PFSK-1 (cell line): ENCODE results near the gene SLC35G2.

ENCODE experiments used
- FOXP2 ChIP-seq: optimal IDR thresholded peaks from 2 replicates; pipeline ENCODE3; 2011; ENCODE audit warnings: borderline replicate concordance, control low read depth, inconsistent platforms; ENCODE audit not compliant: insufficient read depth; ENCODE audit errors: extremely low read length, extremely low read depth
- POLR2AphosphoS5 ChIP-seq: IDR thresholded peaks from 2 replicates; pipeline ENCODE4 v1.6.1; 2012; ENCODE audit warnings: low read depth, mild to moderate bottlenecking, control low read depth, low read length, moderate library complexity
- REST ChIP-seq, 2 experiments: IDR thresholded peaks; 2 replicates each; pipeline versions ENCODE4 v1.6.1 to v1.8.0; 2011 to 2012; ENCODE audit warnings: low read depth in 2 of 2, low read length in 2 of 2, control low read depth in 1 of 2, inconsistent platforms in 1 of 2, mild to moderate bottlenecking in 1 of 2, moderate library complexity in 1 of 2; ENCODE audit not compliant: insufficient read depth in 1 of 2
- SIN3A ChIP-seq: IDR thresholded peaks from 2 replicates; pipeline ENCODE4 v1.6.1; 2012; ENCODE audit warnings: mild to moderate bottlenecking, low read length, moderate library complexity, borderline replicate concordance; ENCODE audit not compliant: insufficient read depth
- TAF1 ChIP-seq: IDR thresholded peaks from 2 replicates; pipeline ENCODE4 v1.6.1; 2012; ENCODE audit warnings: low read length, control low read depth, borderline replicate concordance; ENCODE audit not compliant: insufficient read depth

Gene SLC35G2

GRCh38 chr3:136899622-136900158, 80.8 kb downstream of the SLC35G2 start:
- TF ChIP-seq FOXP2 = no peak
- TF ChIP-seq TAF1 = no peak
- TF ChIP-seq SIN3A = no peak
- no peak for TF ChIP-seq POLR2AphosphoS5
- no peak for TF ChIP-seq REST (IDR thresholded peaks at IDR 0.05; ENCODE audit: insufficient read depth in 1 of 2, low read depth in 2 of 2, low read length in 2 of 2)

- TF ChIP-seq POLR2AphosphoS5 = no peak
- no peak for TF ChIP-seq FOXP2
- TF ChIP-seq TAF1 = no peak
- no peak for TF ChIP-seq SIN3A
- no peak for TF ChIP-seq REST (IDR thresholded peaks at IDR 0.05; ENCODE audit: insufficient read depth in 1 of 2, low read depth in 2 of 2, low read length in 2 of 2)
Observed at GRCh38 chr3:136901391-136901790, 82.5 kb downstream of the SLC35G2 start.

GRCh38 chr3:136903899-136904298, 85.0 kb downstream of the SLC35G2 start:
- TF ChIP-seq SIN3A = no peak
- TF ChIP-seq REST (IDR thresholded peaks at IDR 0.05; ENCODE audit: insufficient read depth in 1 of 2, low read depth in 2 of 2, low read length in 2 of 2) = no peak
- no peak for TF ChIP-seq POLR2AphosphoS5
- no peak for TF ChIP-seq FOXP2
- no peak for TF ChIP-seq TAF1

- TF ChIP-seq FOXP2 (no peak), SIN3A (no peak), TAF1 (no peak), REST (IDR thresholded peaks at IDR 0.05; ENCODE audit: insufficient read depth in 1 of 2, low read depth in 2 of 2, low read length in 2 of 2) (no peak), POLR2AphosphoS5 (no peak)
Observed at GRCh38 chr3:136904746-136905145, 85.8 kb downstream of the SLC35G2 start.
